GM12873 (cell line): Measurements from ENCODE around the gene TECPR2.

Source experiments
- CTCF ChIP-seq: IDR thresholded peaks from 2 replicates; pipeline ENCODE4 v1.5.1; 2012; ENCODE audit warnings: low read depth, mild to moderate bottlenecking, moderate library complexity, low read length, control low read depth; ENCODE audit not compliant: insufficient read depth; ENCODE audit errors: missing control alignments

TECPR2 gene

GRCh38 chr14:102504328-102504999 is 141.7 kb downstream of the TECPR2 start:
- no peak for TF ChIP-seq CTCF

GRCh38 chr14:102505000-102505619 is 142.4 kb downstream of the TECPR2 start:
- no peak for TF ChIP-seq CTCF

GRCh38 chr14:102505775-102506625 is 143.3 kb downstream of the TECPR2 start:
- no peak for TF ChIP-seq CTCF

GRCh38 chr14:102506626-102506925 is 143.8 kb downstream of the TECPR2 start:
- TF ChIP-seq CTCF = no peak

- no peak for TF ChIP-seq CTCF
Measured at GRCh38 chr14:102507081-102507856, 144.5 kb downstream of the TECPR2 start.

GRCh38 chr14:102507857-102508312 is 145.1 kb downstream of the TECPR2 start:
- no peak for TF ChIP-seq CTCF
